Parathyroid adenoma (tissue), 2 donors: ENCODE measurements around the gene PRR15L.

Source experiments
- H2AFZ ChIP-seq: fragments of 300-600 bp; sonication (generic); one replicate; pipeline ENCODE4 v1.7.0; 2017; ENCODE audit warnings: antibody characterized with exemption, mild to moderate bottlenecking
- H3K27ac ChIP-seq: fragments of 300-600 bp; sonication (generic); one replicate; pipeline ENCODE4 v1.7.0; 2017
- H3K27me3 ChIP-seq: fragments of 300-600 bp; sonication (generic); one replicate; pipeline ENCODE4 v1.7.0; 2017; ENCODE audit warnings: low read length; ENCODE audit not compliant: control insufficient read depth, insufficient read depth
- H3K36me3 ChIP-seq: fragments of 300-600 bp; sonication (generic); one replicate; pipeline ENCODE4 v1.7.0; 2017; ENCODE audit warnings: low read length; ENCODE audit not compliant: control insufficient read depth, insufficient read depth
- H3K4me1 ChIP-seq: fragments of 300-600 bp; sonication (generic); one replicate; pipeline ENCODE4 v1.7.0; 2017; ENCODE audit warnings: control low read depth
- H3K4me2 ChIP-seq: fragments of 300-600 bp; sonication (generic); one replicate; pipeline ENCODE4 v1.7.0; 2017; ENCODE audit warnings: low read length
- H3K4me3 ChIP-seq: fragments of 300-600 bp; sonication (generic); one replicate; pipeline ENCODE4 v1.7.0; 2017; ENCODE audit warnings: low read depth, low read length
- H3K79me2 ChIP-seq: fragments of 300-600 bp; sonication (generic); one replicate; pipeline ENCODE4 v1.7.0; 2017; ENCODE audit warnings: control low read depth
- H3K9ac ChIP-seq: fragments of 300-600 bp; sonication (generic); one replicate; pipeline ENCODE4 v1.7.0; 2017; ENCODE audit warnings: mild to moderate bottlenecking
- H3K9me3 ChIP-seq: fragments of 300-600 bp; sonication (generic); one replicate; pipeline ENCODE4 v1.7.0; 2017; ENCODE audit warnings: low read length; ENCODE audit not compliant: control insufficient read depth
- CTCF ChIP-seq: fragments of 300-600 bp; sonication (generic); IDR thresholded peaks from one replicate; pipeline ENCODE4 v1.7.0; 2017; ENCODE audit warnings: antibody characterized with exemption, mild to moderate bottlenecking
- donor health status: primary hyperparathyroidism.

The PRR15L gene

GRCh38 chr17:47914306-47914948 is 43.3 kb downstream of the PRR15L start:
- TF ChIP-seq CTCF = no peak
- Histone ChIP-seq H3K27me3 (no peaks in the 10 kb centered on the region), H3K27ac (no peak overlapping the region), H3K79me2 (peaks cover 14% of the 10 kb centered on the region), H3K4me3 (no peak overlapping the region), H3K4me2 (no peak overlapping the region), H3K36me3 (no peaks in the 10 kb centered on the region), H3K9me3 (no peaks in the 10 kb centered on the region), H3K4me1 (no peaks in the 10 kb centered on the region), H3K9ac (no peak overlapping the region), H2AFZ (no peak overlapping the region)

- no peaks in the 10 kb centered on the region for H3K27me3 ChIP-seq
- H2AFZ ChIP-seq = no peak overlapping the region
- H3K27ac ChIP-seq = no peak overlapping the region
- H3K4me1 ChIP-seq = no peaks in the 10 kb centered on the region
- no peak for TF ChIP-seq CTCF
- no peaks in the 10 kb centered on the region for H3K36me3 ChIP-seq
- H3K79me2 ChIP-seq = peaks cover 17% of the 10 kb centered on the region
- H3K4me2 ChIP-seq = no peak overlapping the region
- H3K4me3 ChIP-seq = no peak overlapping the region
- H3K9me3 ChIP-seq = no peaks in the 10 kb centered on the region
- no peak overlapping the region for H3K9ac ChIP-seq
Observed at GRCh38 chr17:47913050-47913449, 44.6 kb downstream of the PRR15L start.

GRCh38 chr17:47907932-47908562 is 49.6 kb downstream of the PRR15L start:
- TF ChIP-seq CTCF = no peak
- Histone ChIP-seq H3K36me3 (no peaks in the 10 kb centered on the region), H3K4me1 (peaks cover 9% of the 10 kb centered on the region), H3K4me2 (no peak overlapping the region), H3K9me3 (no peaks in the 10 kb centered on the region), H3K79me2 (peaks cover 19% of the 10 kb centered on the region), H3K27ac (no peak overlapping the region), H3K27me3 (no peaks in the 10 kb centered on the region), H3K9ac (no peak overlapping the region), H3K4me3 (no peak overlapping the region), H2AFZ (no peak overlapping the region)

- Histone ChIP-seq H3K9me3 (no peaks in the 10 kb centered on the region), H3K4me2 (no peak overlapping the region), H2AFZ (no peak overlapping the region), H3K27ac (peak overlapping the region; percentile 63), H3K9ac (no peak overlapping the region), H3K27me3 (no peaks in the 10 kb centered on the region), H3K36me3 (no peaks in the 10 kb centered on the region), H3K4me1 (peaks cover 9% of the 10 kb centered on the region), H3K79me2 (peaks cover 29% of the 10 kb centered on the region), H3K4me3 (no peak overlapping the region)
- no peak for TF ChIP-seq CTCF
Observed at GRCh38 chr17:47906443-47906842, 51.2 kb downstream of the PRR15L start.
